ENCODE measurements around the gene SVOPL.

The SVOPL gene

GRCh38 chr7:138579136-138579535 is 122.0 kb downstream of the SVOPL start:
- no peak for DNase-seq
- in situ Hi-C loops (cut with MboI; ENCODE audit: low pct_unique_long_range_greater_than_20kb, low sequenced_read_pairs): no loop called here

- DNase-seq: no peak
- in situ Hi-C loops (cut with MboI; ENCODE audit: low pct_unique_long_range_greater_than_20kb, low sequenced_read_pairs): no loop called here
Measured at GRCh38 chr7:138575897-138576428, 125.2 kb downstream of the SVOPL start.

- in situ Hi-C loops (cut with MboI; ENCODE audit: low pct_unique_long_range_greater_than_20kb, low sequenced_read_pairs): no loop called here
- DNase-seq: no peak
Measured at GRCh38 chr7:138573741-138574140, 127.4 kb downstream of the SVOPL start.

- in situ Hi-C loops (cut with MboI; ENCODE audit: low pct_unique_long_range_greater_than_20kb, low sequenced_read_pairs): no loop called here
Measured at GRCh38 chr7:138570715-138571114, 130.4 kb downstream of the SVOPL start.

GRCh38 chr7:138569418-138569817 is 131.7 kb downstream of the SVOPL start:
- DNase-seq: no peak
- in situ Hi-C loops (cut with MboI; ENCODE audit: low pct_unique_long_range_greater_than_20kb, low sequenced_read_pairs): no loop called here

More at GRCh38 chr7:138570715-138571114, 130.4 kb downstream of the SVOPL start:
- DNase-seq: no peak

GRCh38 chr7:138568655-138569054 is 132.5 kb downstream of the SVOPL start:
- no peak for DNase-seq
- in situ Hi-C loops (cut with MboI; ENCODE audit: low pct_unique_long_range_greater_than_20kb, low sequenced_read_pairs): no loop called here

GRCh38 chr7:138565451-138566114 is 135.6 kb downstream of the SVOPL start:
- in situ Hi-C loops (cut with MboI; ENCODE audit: low pct_unique_long_range_greater_than_20kb, low sequenced_read_pairs): no loop called here
- peak; percentile 67 for DNase-seq

- in situ Hi-C loops (cut with MboI; ENCODE audit: low pct_unique_long_range_greater_than_20kb, low sequenced_read_pairs): no loop called here
- DNase-seq: peak; percentile 29
Measured at GRCh38 chr7:138565071-138565450, 136.1 kb downstream of the SVOPL start.

- in situ Hi-C loops (cut with MboI; ENCODE audit: low pct_unique_long_range_greater_than_20kb, low sequenced_read_pairs): no loop called here
- no peak for DNase-seq
Measured at GRCh38 chr7:138564365-138564764, 136.8 kb downstream of the SVOPL start.

GRCh38 chr7:138563808-138564207 is 137.4 kb downstream of the SVOPL start:
- no peak for DNase-seq
- in situ Hi-C loops (cut with MboI; ENCODE audit: low pct_unique_long_range_greater_than_20kb, low sequenced_read_pairs): no loop called here

GRCh38 chr7:138559448-138559847 is 141.7 kb downstream of the SVOPL start:
- no peak for DNase-seq
- in situ Hi-C loops (cut with MboI; ENCODE audit: low pct_unique_long_range_greater_than_20kb, low sequenced_read_pairs): no loop called here

- in situ Hi-C loops (cut with MboI; ENCODE audit: low pct_unique_long_range_greater_than_20kb, low sequenced_read_pairs): no loop called here
- no peak for DNase-seq
Measured at GRCh38 chr7:138556771-138557484, 144.2 kb downstream of the SVOPL start.

GRCh38 chr7:138555684-138556083 is 145.5 kb downstream of the SVOPL start:
- in situ Hi-C loops (cut with MboI; ENCODE audit: low pct_unique_long_range_greater_than_20kb, low sequenced_read_pairs): no loop called here

GRCh38 chr7:138554674-138555073 is 146.5 kb downstream of the SVOPL start:
- in situ Hi-C loops (cut with MboI; ENCODE audit: low pct_unique_long_range_greater_than_20kb, low sequenced_read_pairs): no loop called here
- DNase-seq: no peak

More at GRCh38 chr7:138555684-138556083, 145.5 kb downstream of the SVOPL start:
- DNase-seq: no peak

GRCh38 chr7:138553805-138554204 is 147.4 kb downstream of the SVOPL start:
- DNase-seq: no peak
- in situ Hi-C loops (cut with MboI; ENCODE audit: low pct_unique_long_range_greater_than_20kb, low sequenced_read_pairs): no loop called here

- in situ Hi-C loops (cut with MboI; ENCODE audit: low pct_unique_long_range_greater_than_20kb, low sequenced_read_pairs): no loop called here
- no peak for DNase-seq
Measured at GRCh38 chr7:138551102-138551501, 150.1 kb downstream of the SVOPL start.

GRCh38 chr7:138550337-138550736 is 150.8 kb downstream of the SVOPL start:
- in situ Hi-C loops (cut with MboI; ENCODE audit: low pct_unique_long_range_greater_than_20kb, low sequenced_read_pairs): no loop called here
- DNase-seq: no peak

GRCh38 chr7:138549082-138549481 is 152.1 kb downstream of the SVOPL start:
- in situ Hi-C loops (cut with MboI; ENCODE audit: low pct_unique_long_range_greater_than_20kb, low sequenced_read_pairs): no loop called here
- DNase-seq: no peak

- DNase-seq: no peak
- in situ Hi-C loops (cut with MboI; ENCODE audit: low pct_unique_long_range_greater_than_20kb, low sequenced_read_pairs): no loop called here
Measured at GRCh38 chr7:138546829-138547228, 154.3 kb downstream of the SVOPL start.

GRCh38 chr7:138546064-138546619 is 155.0 kb downstream of the SVOPL start:
- no peak for DNase-seq
- in situ Hi-C loops (cut with MboI; ENCODE audit: low pct_unique_long_range_greater_than_20kb, low sequenced_read_pairs): no loop called here
